Activated CD4-positive, alpha-beta memory T cell treated with anti-CD3 and anti-CD28 coated beads, Interleukin-2, amount 10 ng/mL, durations not matched to agents 7 days and 5 days (primary cell): ENCODE results near the gene MPND. TPM values are rescaled to one million over a fixed set of nuclear protein-coding genes. Genes with fewer than 3 reads are reported as not detected.

Source experiments
- CTCF ChIA-PET: fragments of 350-600 bp; sonication (Branson Sonifier 250); formaldehyde crosslinking; loops from one replicate; lab custom pipeline; 2021; ENCODE audit warnings: antibody characterized with exemption, inconsistent platforms; lab: Charles Lee
- POLR2A ChIA-PET: fragments of 350-600 bp; sonication (Branson Sonifier 250); formaldehyde crosslinking; loops from one replicate; lab custom pipeline; 2021; ENCODE audit warnings: antibody characterized with exemption; lab: Charles Lee
- DNase-seq: peaks from one replicate; pipeline ENCODE4 v3.0.0-alpha.2; 2020
- H3K27ac Mint-ChIP-seq: one replicate; pipeline ENCODE4 v1.8.0; 2021; ENCODE audit warnings: mild to moderate bottlenecking, mixed read lengths
- H3K27me3 Mint-ChIP-seq: one replicate; pipeline ENCODE4 v1.8.0; 2021; ENCODE audit warnings: mixed read lengths
- H3K36me3 Mint-ChIP-seq: one replicate; pipeline ENCODE4 v1.8.0; 2021; ENCODE audit warnings: low read depth, mixed read lengths
- H3K4me1 Mint-ChIP-seq: one replicate; pipeline ENCODE4 v1.8.0; 2021; ENCODE audit warnings: mixed read lengths
- H3K4me3 Mint-ChIP-seq: one replicate; pipeline ENCODE4 v1.8.0; 2021; ENCODE audit warnings: mild to moderate bottlenecking, mixed read lengths
- H3K9me3 Mint-ChIP-seq: one replicate; pipeline ENCODE4 v1.8.0; 2021; ENCODE audit warnings: mixed read lengths
- total RNA-seq, 2 experiments: library from RNA; stranded (reverse); gene quantifications; one replicate each; pipeline ENCODE4 v1.2.3, GENCODE V29; 2021

Gene MPND
- total RNA-seq, 2 experiments from 2014 or later = 19.1 to 20.4 TPM

- Mint-ChIP-seq H3K4me1 (no peaks in the 10 kb centered on the region), H3K9me3 (no peaks in the 10 kb centered on the region), H3K36me3 (peaks cover 10% of the 10 kb centered on the region), H3K4me3 (no peak overlapping the region), H3K27me3 (no peaks in the 10 kb centered on the region), H3K27ac (no peak overlapping the region)
- no peak for DNase-seq
- POLR2A ChIA-PET = interaction anchor here (2.9 kb wide), 1 partner anchor 88 kb away, joined by 12 read pairs; no protein-coding TSS in a partner anchor
- CTCF ChIA-PET = interaction anchor here (2.7 to 5.7 kb wide), 3 partner anchors 12 to 88 kb away, joined by 10 to 69 read pairs (median 63); partner anchors contain the start of gene MPND
Observed at GRCh38 chr19:4354897-4355296, 11.5 kb downstream of the MPND start.

GRCh38 chr19:4357095-4357797 is 13.9 kb downstream of the MPND start:
- no peak for DNase-seq
- Mint-ChIP-seq H3K27ac (no peak overlapping the region), H3K27me3 (no peaks in the 10 kb centered on the region), H3K9me3 (no peaks in the 10 kb centered on the region), H3K36me3 (peaks cover 21% of the 10 kb centered on the region), H3K4me1 (no peaks in the 10 kb centered on the region), H3K4me3 (no peak overlapping the region)
- ChIA-PET CTCF (interaction anchor here (0.5 to 0.6 kb wide), 2 partner anchors 89 to 316 kb away, joined by 3 read pairs; no protein-coding TSS in a partner anchor), POLR2A (interaction anchor here (1.1 to 3.3 kb wide), 3 partner anchors 9 to 14 kb away, joined by 3 to 16 read pairs (median 6); partner anchors contain the start of gene MPND)

- H3K4me3 Mint-ChIP-seq = no peak overlapping the region
- peaks cover 21% of the 10 kb centered on the region for H3K36me3 Mint-ChIP-seq
- CTCF ChIA-PET = interaction anchor here (0.5 to 0.6 kb wide), 2 partner anchors 90 to 315 kb away, joined by 3 read pairs; no protein-coding TSS in a partner anchor
- no peaks in the 10 kb centered on the region for H3K27me3 Mint-ChIP-seq
- no peaks in the 10 kb centered on the region for H3K4me1 Mint-ChIP-seq
- POLR2A ChIA-PET = interaction anchor here (1.6 to 3.3 kb wide), 2 partner anchors 11 to 14 kb away, joined by 4 to 16 read pairs; partner anchors contain the start of gene MPND
- H3K27ac Mint-ChIP-seq = no peak overlapping the region
- no peak for DNase-seq
- H3K9me3 Mint-ChIP-seq = no peaks in the 10 kb centered on the region
Observed at GRCh38 chr19:4357921-4358326, 14.6 kb downstream of the MPND start.

GRCh38 chr19:4358709-4359626 is 15.6 kb downstream of the MPND start:
- CTCF ChIA-PET = no interaction called here
- POLR2A ChIA-PET = interaction anchor here (1.6 to 3.3 kb wide), 2 partner anchors 10 to 15 kb away, joined by 4 to 16 read pairs; partner anchors contain the start of gene MPND
- Mint-ChIP-seq H3K27ac (no peak overlapping the region), H3K4me3 (no peak overlapping the region), H3K36me3 (peaks cover 21% of the 10 kb centered on the region), H3K9me3 (no peaks in the 10 kb centered on the region), H3K4me1 (no peaks in the 10 kb centered on the region), H3K27me3 (no peaks in the 10 kb centered on the region)
- DNase-seq = no peak

GRCh38 chr19:4359627-4360000 is 16.3 kb downstream of the MPND start:
- ChIA-PET POLR2A (interaction anchor here (1.6 to 3.3 kb wide), 2 partner anchors 9 to 16 kb away, joined by 4 to 16 read pairs; partner anchors contain the start of gene MPND), CTCF (no interaction called here)
- H3K4me3 Mint-ChIP-seq = no peak overlapping the region
- no peaks in the 10 kb centered on the region for H3K9me3 Mint-ChIP-seq
- peaks cover 19% of the 10 kb centered on the region for H3K36me3 Mint-ChIP-seq
- no peak overlapping the region for H3K27ac Mint-ChIP-seq
- H3K4me1 Mint-ChIP-seq = no peaks in the 10 kb centered on the region
- no peaks in the 10 kb centered on the region for H3K27me3 Mint-ChIP-seq
- DNase-seq = no peak

- H3K36me3 Mint-ChIP-seq = peaks cover 19% of the 10 kb centered on the region
- H3K27me3 Mint-ChIP-seq = no peaks in the 10 kb centered on the region
- no peaks in the 10 kb centered on the region for H3K4me1 Mint-ChIP-seq
- POLR2A ChIA-PET = interaction anchor here (3.3 kb wide), 1 partner anchor 16 kb away, joined by 16 read pairs; the partner anchor contains the start of gene MPND
- no peaks in the 10 kb centered on the region for H3K9me3 Mint-ChIP-seq
- CTCF ChIA-PET = interaction anchor here (1.2 kb wide), 1 partner anchor 8 kb away, joined by 3 read pairs; no protein-coding TSS in a partner anchor
- DNase-seq = no peak
- no peak overlapping the region for H3K4me3 Mint-ChIP-seq
- no peak overlapping the region for H3K27ac Mint-ChIP-seq
Observed at GRCh38 chr19:4360081-4360569, 16.8 kb downstream of the MPND start.

GRCh38 chr19:4360641-4361151 is 17.3 kb downstream of the MPND start:
- Mint-ChIP-seq H3K27me3 (no peaks in the 10 kb centered on the region), H3K9me3 (no peaks in the 10 kb centered on the region), H3K4me1 (no peaks in the 10 kb centered on the region), H3K27ac (no peak overlapping the region), H3K36me3 (peaks cover 19% of the 10 kb centered on the region), H3K4me3 (no peak overlapping the region)
- POLR2A ChIA-PET = interaction anchor here (3.3 to 5.9 kb wide), 2 partner anchors 17 kb away, joined by 16 to 22 read pairs; partner anchors contain the start of gene MPND
- CTCF ChIA-PET = interaction anchor here (1.2 kb wide), 1 partner anchor 8 kb away, joined by 3 read pairs; no protein-coding TSS in a partner anchor
- DNase-seq = no peak

- POLR2A ChIA-PET = interaction anchor here (5.9 kb wide), 1 partner anchor 18 kb away, joined by 22 read pairs; the partner anchor contains the start of gene MPND
- no peak overlapping the region for H3K27ac Mint-ChIP-seq
Observed at GRCh38 chr19:4361152-4362046, 18.0 kb downstream of the MPND start.

GRCh38 chr19:4362101-4362828 is 18.9 kb downstream of the MPND start:
- ChIA-PET CTCF (interaction anchor here (3.5 kb wide), 1 partner anchor 10 kb away, joined by 11 read pairs; no protein-coding TSS in a partner anchor), POLR2A (interaction anchor here (5.9 kb wide), 1 partner anchor 19 kb away, joined by 22 read pairs; the partner anchor contains the start of gene MPND)
- no peak for DNase-seq
- H3K9me3 Mint-ChIP-seq = no peaks in the 10 kb centered on the region
- no peak overlapping the region for H3K27ac Mint-ChIP-seq
- peaks cover 22% of the 10 kb centered on the region for H3K36me3 Mint-ChIP-seq
- no peak overlapping the region for H3K4me3 Mint-ChIP-seq
- no peaks in the 10 kb centered on the region for H3K27me3 Mint-ChIP-seq
- peaks cover 3% of the 10 kb centered on the region for H3K4me1 Mint-ChIP-seq

More at GRCh38 chr19:4361152-4362046, 18.0 kb downstream of the MPND start:
- no peaks in the 10 kb centered on the region for H3K4me1 Mint-ChIP-seq
- CTCF ChIA-PET = interaction anchor here (1.2 kb wide), 1 partner anchor 9 kb away, joined by 3 read pairs; no protein-coding TSS in a partner anchor
- no peaks in the 10 kb centered on the region for H3K27me3 Mint-ChIP-seq
- peaks cover 16% of the 10 kb centered on the region for H3K36me3 Mint-ChIP-seq
- no peaks in the 10 kb centered on the region for H3K9me3 Mint-ChIP-seq
- DNase-seq = no peak
- no peak overlapping the region for H3K4me3 Mint-ChIP-seq

- no peak for DNase-seq
- Mint-ChIP-seq H3K9me3 (no peaks in the 10 kb centered on the region), H3K27ac (no peak overlapping the region), H3K36me3 (peaks cover 26% of the 10 kb centered on the region), H3K4me1 (peaks cover 10% of the 10 kb centered on the region), H3K27me3 (no peaks in the 10 kb centered on the region), H3K4me3 (no peak overlapping the region)
- ChIA-PET POLR2A (interaction anchor here (5.9 kb wide), 1 partner anchor 20 kb away, joined by 22 read pairs; the partner anchor contains the start of gene MPND), CTCF (interaction anchor here (1.2 to 3.5 kb wide), 4 partner anchors 10 to 39 kb away, joined by 4 to 11 read pairs (median 5); partner anchors contain the start of genes CHAF1A and MPND)
Observed at GRCh38 chr19:4362831-4363545, 19.6 kb downstream of the MPND start.
